ENCODE data around the gene ARID2. TPM values are rescaled to one million over a fixed set of nuclear protein-coding genes. Genes with fewer than 3 reads are reported as not detected.

ARID2 gene
- total and polyA plus RNA-seq, 9 of the 15 experiments (the other 6 are each of a cell fraction or from before 2014, with no cell fraction given), result 13.4 to 41.6 (median 29.4) TPM

- no peak overlapping the region for H3K27ac ChIP-seq (ENCODE audit: extremely low read depth, low read depth, low read length)
- H3K79me2 ChIP-seq (ENCODE audit: control insufficient read depth, insufficient read depth, low read length), result no peaks in the 10 kb centered on the region
- H3K36me3 ChIP-seq (ENCODE audit: control insufficient read depth, insufficient read depth, low read length), result peaks cover 54% of the 10 kb centered on the region
- no peak overlapping the region for H3K9ac ChIP-seq (ENCODE audit: insufficient read depth in 1 of 2, low read depth in 2 of 2, low read length in 2 of 2)
- no peak overlapping the region for H2AFZ ChIP-seq (ENCODE audit: low read depth, low read length)
- no peaks in the 10 kb centered on the region for H3K9me3 ChIP-seq (replicated peaks; ENCODE audit: control insufficient read depth, insufficient read depth, low read depth, low read length)
- H3K9me1 ChIP-seq (ENCODE audit: control insufficient read depth, insufficient read depth, low read length), result no peaks in the 10 kb centered on the region
- H3K27me3 ChIP-seq (ENCODE audit: control insufficient read depth in 2 of 2, insufficient read depth in 2 of 2, low read length in 2 of 2), result no peaks in the 10 kb centered on the region
- DNase-seq (ENCODE audit: extremely low read depth in 1 of 4, low spot score in 3 of 4) (no peak), FAIRE-seq (no peak), ATAC-seq (no peak)
- no TSS peak for BruUV-seq (replicated peaks)
- no peak overlapping the region for H3K4me3 ChIP-seq
- CTCF ChIA-PET (ENCODE audit: low intra/inter-chr PET ratio), result no interaction called here
- 30% methylated on average over 1 of the region's 1 CpG for WGBS (ENCODE audit: insufficient coverage, low coverage, missing lambda C conversion rate)
- in situ Hi-C loops (cut with MboI), result no loop called here
- POLR2A ChIA-PET, result interaction anchor here (1.0 to 1.4 kb wide), 3 partner anchors 9 to 19 kb away, joined by 3 read pairs; no protein-coding TSS in a partner anchor
- H3K4me1 ChIP-seq (replicated peaks in 1 of 2; ENCODE audit: control insufficient read depth in 2 of 2, insufficient read depth in 2 of 2, low read length in 2 of 2), result no peaks in the 10 kb centered on the region
- no peaks in the 10 kb centered on the region for H4K20me1 ChIP-seq (replicated peaks; ENCODE audit: control insufficient read depth, insufficient read depth, low read length)
- intact Hi-C loops (cut with micrococcal nuclease), result no loop called here
- no peak overlapping the region for H3K4me2 ChIP-seq (ENCODE audit: insufficient read depth, low read length)
- TF ChIP-seq HDGF (IDR thresholded peaks at IDR 0.05) (no peak), BCL6 (CRISPR knock-in tag; IDR thresholded peaks at IDR 0.05) (no peak), MNT (conservative IDR thresholded peaks at IDR 0.05) (no peak), MGA (IDR thresholded peaks at IDR 0.05) (no peak), EP300 (IDR thresholded peaks at IDR 0.05; ENCODE audit: low read length) (no peak), HNRNPH1 (optimal IDR thresholded peaks at IDR 0.05; ENCODE audit: low read depth, low read length) (no peak), U2AF2 (optimal IDR thresholded peaks at IDR 0.05; ENCODE audit: low read depth, low read length) (no peak), THAP7 (CRISPR knock-in tag; IDR thresholded peaks at IDR 0.05) (no peak), SLC30A9 (CRISPR knock-in tag; IDR thresholded peaks at IDR 0.05) (no peak), MYC (IDR thresholded peaks at IDR 0.05; ENCODE audit: low read depth, low read length) (no peak), MYC (CRISPR knock-in tag; IDR thresholded peaks at IDR 0.05; ENCODE audit: borderline replicate concordance, low read depth) (no peak)
Observed at GRCh38 chr12:45934956-45935355, 205.4 kb downstream of the ARID2 start.
